ENCODE results near the gene SIL1. TPM values are rescaled to one million over a fixed set of nuclear protein-coding genes. Genes with fewer than 3 reads are reported as not detected.
"Not testable (repeated sequence)": the region's sequence is repeated elsewhere in the genome, so short reads cannot be mapped to it uniquely, and the experiment has no call there.

The SIL1 gene
- total RNA-seq, 1 donor from 2014 or later = 46.2 TPM

DNA sequence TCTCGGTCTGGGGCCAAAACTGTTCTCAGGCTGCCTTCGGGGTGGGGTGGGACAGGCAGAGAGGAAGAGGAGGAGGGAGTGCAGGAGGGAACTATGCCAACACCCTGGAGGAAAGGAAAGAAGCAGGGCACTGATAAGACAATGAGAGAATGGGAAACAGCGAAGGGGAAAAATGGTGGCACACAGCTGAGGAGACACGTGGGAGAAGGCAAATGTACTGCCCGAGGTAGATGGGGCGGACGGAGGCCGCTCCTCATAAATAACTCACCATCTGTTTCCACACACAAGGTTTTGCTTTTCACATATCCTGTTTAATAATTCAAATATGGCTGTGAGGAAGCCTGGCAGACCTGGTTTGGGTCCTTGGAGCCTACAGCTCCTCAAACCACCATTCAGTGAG is 174.9 kb downstream of the SIL1 start:
- ATAC-seq = no peak
- DNase-seq (ENCODE audit: missing footprints) = no peak
- intact Hi-C loops (cut with DNase I) = no loop called here

DNA sequence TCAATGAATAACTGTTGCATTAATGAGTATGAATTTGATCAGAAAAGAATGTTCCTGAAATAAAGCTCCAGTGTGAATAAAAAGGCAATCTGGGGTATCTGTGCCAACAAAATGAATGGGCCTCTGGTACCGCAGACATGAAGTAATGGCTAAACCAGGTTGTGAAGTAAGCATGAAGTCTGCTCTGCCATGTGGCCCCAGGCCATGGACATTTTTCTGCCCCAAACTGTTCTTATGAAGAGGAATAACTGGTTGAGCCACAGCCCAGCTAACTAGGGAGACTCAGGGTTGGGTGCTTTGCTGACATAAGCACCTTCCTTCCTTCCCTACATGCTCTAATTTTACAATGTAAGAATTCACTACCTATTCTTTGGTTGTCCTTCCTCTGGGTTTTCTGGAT is 175.6 kb downstream of the SIL1 start:
- no peak for ATAC-seq
- intact Hi-C loops (cut with DNase I) = no loop called here

DNA sequence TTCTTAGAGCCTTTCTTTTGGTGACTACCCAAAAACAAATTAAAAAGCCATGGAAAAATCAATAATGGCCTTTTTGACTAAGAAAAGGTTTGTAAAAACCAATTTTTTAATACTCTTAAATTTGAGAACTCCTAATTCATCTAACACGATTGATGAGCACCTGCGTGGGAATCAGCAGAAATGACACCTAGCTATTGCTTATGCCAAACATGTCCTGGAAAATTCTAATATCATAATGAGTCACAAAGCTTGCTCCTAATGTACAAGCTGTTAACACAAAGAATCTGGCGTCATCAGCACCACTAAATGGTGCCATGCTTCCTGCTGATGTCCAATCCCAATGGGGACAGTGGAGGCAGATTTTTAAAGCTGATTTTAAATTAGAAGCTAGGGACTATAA is 176.8 kb downstream of the SIL1 start:
- DNase-seq (ENCODE audit: missing footprints) (no peak), ATAC-seq (no peak)
- intact Hi-C loops (cut with DNase I) = no loop called here

More for the DNA sequence above, 175.6 kb downstream of the SIL1 start:
- no peak for DNase-seq (ENCODE audit: missing footprints)

DNA sequence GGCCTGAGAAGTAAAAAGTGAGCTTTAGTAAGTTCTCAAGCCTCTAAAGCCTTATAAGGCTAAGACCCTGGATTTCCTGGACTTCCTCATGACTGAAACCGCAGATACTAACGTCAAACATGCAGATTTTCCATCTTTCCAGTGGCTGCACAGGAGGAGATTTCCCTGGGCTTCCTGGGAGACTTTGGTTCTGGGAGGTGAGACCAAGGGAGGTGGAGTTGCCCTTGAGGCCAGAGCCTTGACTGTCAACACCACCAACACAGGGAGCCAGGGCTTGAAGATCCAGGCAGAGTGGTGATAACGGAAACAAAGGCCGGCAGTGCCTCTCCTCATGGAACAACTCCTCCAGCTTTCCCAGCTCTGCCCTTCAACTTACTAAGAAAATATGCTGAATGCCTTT is 178.3 kb downstream of the SIL1 start:
- ATAC-seq (no peak), DNase-seq (ENCODE audit: missing footprints) (no peak)
- intact Hi-C loops (cut with DNase I) = no loop called here

DNA sequence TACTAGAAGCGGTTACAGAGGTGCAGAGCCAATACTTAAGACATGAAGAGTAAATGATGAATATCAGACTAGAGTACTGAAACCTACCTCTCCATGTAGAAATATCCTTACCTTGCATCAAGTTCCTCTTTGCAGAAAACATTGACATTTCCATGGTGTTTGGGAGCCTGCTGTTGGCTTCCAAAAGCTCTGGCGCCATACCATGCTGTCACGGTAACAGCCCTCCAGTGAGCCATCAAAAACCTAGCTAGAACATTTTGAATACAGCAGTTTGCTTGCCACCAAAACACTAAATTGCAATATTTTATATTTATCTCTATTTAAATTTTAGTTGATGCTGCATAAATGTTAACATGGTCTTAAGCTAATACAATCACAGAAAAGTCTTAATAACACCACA is 179.0 kb downstream of the SIL1 start:
- no peak for DNase-seq (ENCODE audit: missing footprints)
- intact Hi-C loops (cut with DNase I) = no loop called here
- ATAC-seq = no peak

DNA sequence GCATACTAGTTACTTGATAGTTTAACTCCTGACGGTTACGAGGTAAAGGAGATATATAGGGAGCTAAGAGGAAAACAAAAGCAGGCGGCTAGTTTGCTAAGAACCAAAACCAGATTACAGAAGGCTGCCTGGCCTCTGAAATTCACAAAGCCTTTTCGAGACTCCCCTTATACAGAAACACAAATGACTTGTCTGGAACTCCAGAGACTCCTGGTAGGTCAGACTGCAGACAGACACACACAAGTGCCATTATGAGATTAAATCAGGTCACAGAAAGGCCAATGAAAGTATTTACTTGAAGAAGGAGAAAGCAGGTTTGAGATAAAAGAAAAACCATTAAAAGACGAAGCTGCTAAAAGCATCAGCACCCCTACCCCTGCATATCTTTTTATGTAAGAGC is 180.5 kb downstream of the SIL1 start:
- ATAC-seq (no peak), DNase-seq (ENCODE audit: missing footprints) (no peak)
- intact Hi-C loops (cut with DNase I) = no loop called here

DNA sequence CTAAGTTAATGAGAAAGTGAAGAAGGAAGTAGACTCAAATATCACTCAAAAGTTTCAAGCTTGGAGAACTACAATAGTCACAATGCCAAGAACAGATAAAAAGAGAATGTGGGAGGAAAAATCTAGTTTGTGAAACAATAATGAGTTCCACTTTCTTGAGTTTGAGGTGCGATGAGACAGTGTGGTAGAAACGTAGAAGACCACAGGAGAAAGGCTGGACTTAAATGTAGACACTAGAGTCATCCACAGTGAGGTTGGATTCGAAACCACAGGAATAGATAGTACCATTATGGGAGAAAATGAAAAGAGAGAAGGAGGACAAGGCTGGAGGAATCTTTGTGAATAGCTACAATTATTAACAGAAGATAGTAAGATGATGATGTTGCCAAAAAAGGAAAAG is 182.0 kb downstream of the SIL1 start:
- intact Hi-C loops (cut with DNase I) = no loop called here
- ATAC-seq = no peak
- no peak for DNase-seq (ENCODE audit: missing footprints)

DNA sequence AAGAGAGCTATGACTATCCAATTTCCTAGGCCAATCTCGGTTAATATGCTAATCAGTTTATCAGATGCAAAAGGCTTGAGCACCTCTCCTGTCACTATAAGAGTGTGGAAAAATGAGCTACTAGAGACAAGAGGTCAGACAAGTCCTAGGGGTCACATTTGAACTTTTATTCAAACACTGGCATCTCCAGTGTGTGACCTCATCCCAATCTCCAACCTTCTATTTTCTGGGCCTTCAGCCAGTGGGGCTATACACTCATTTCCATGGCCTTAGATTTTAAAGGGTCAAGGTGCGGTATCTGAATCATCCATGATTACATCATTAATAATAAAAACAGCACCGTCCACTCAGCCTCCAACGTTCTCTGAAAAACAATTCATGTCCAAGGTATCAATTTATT is 183.4 kb downstream of the SIL1 start:
- DNase-seq (ENCODE audit: missing footprints) = no peak
- ATAC-seq = no peak
- intact Hi-C loops (cut with DNase I) = no loop called here

DNA sequence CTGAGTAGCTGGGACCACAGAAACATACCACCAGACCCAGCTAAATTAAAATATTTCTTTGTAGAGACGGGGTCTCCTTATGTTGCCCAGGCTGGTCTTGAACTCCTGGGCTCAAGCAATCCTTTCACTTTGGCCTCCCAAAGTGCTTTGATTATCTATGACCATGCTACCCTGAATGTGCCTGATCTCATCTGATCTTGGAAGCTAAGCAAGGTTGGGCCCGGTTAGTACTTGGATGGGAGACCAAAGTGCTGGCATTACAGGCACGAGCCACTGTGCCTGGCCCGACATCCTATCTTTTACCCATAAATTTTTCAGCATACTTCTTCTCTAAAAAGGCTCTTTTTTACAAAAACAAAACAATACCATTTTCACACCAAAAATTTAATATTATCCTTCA is 186.0 kb downstream of the SIL1 start:
- intact Hi-C loops (cut with DNase I) = no loop called here
- ATAC-seq (no peak), DNase-seq (ENCODE audit: missing footprints) (no peak)

DNA sequence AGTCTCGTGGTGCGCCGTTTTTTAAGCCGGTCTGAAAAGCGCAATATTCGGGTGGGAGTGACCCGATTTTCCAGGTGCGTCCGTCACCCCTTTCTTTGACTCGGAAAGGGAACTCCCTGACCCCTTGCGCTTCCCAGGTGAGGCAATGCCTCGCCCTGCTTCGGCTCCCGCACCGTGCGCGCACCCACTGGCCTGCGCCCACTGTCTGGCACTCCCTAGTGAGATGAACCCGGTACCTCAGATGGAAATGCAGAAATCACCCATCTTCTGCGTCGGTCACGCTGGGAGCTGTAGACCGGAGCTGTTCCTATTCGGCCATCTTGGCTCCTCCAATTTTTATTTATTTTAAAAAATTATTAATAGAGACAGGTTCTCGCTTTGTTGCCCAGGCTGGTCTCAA is 187.0 kb downstream of the SIL1 start:
- intact Hi-C loops (cut with DNase I); ATAC-seq; DNase-seq (ENCODE audit: missing footprints): not testable (repeated sequence)

DNA sequence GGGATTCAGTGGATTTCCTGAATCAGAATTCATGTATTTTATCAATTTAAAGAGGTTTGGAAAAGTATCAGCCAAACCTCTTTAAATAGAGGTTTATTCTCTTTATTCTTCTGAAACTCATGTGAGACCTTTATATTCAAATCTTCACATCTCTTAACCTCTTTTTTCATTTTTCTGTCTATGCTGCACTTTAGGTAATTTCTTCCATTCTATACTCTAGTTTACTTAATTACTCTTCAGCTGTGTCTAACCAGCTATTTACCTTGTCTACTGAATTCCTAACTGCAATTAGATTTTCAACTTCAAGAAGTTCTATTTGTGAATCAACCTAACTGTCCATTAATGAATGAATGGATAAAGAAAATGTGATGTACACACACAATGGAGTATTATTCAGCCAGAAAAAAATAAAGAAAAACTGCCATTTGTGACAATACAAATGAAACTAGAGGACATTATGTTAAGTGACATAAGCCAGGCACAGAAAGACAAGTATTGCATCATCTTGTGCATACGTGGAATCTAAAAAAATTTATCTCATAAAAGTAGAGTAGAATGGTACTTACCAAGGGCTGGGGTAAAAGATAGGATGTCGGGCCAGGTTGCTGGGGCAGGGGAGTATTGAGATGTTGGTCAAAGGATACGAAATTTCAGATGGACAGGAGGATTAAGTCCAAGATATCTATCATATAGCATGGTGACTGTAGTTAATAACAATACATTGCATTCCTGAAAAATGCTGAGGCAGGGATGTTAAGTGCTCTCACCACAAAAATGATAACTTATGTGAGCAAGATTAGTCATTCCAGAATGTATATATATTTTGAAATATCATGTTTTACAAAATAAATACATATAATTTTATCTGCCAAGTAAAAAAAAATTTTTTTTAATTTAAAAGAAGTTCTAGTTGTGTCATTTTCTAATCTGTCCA is 193.5 kb downstream of the SIL1 start:
- intact Hi-C loops (cut with DNase I) = no loop called here
- DNase-seq (ENCODE audit: missing footprints) (no peak), ATAC-seq (no peak)

DNA sequence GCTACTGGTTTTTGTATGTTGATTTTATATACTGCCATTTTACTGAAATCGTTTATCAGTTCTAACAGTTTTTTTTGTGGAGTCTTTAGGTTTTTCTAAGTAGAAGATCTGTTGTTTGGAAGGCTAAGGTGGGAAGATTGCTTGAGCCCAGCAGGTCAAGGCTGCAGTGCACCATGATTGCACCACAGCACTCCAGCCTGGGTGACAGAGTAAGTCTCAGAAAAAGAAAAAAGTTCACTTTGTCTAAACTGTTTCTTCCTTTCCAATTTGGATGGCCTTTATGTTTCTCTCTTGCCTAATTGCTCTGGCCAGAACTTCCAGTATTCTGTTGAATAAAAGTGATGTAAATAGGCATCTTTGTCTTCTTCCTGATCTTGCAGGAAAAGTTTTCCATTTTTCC is 198.5 kb downstream of the SIL1 start:
- intact Hi-C loops (cut with DNase I) = no loop called here
- no peak for DNase-seq (ENCODE audit: missing footprints)
- ATAC-seq = no peak

DNA sequence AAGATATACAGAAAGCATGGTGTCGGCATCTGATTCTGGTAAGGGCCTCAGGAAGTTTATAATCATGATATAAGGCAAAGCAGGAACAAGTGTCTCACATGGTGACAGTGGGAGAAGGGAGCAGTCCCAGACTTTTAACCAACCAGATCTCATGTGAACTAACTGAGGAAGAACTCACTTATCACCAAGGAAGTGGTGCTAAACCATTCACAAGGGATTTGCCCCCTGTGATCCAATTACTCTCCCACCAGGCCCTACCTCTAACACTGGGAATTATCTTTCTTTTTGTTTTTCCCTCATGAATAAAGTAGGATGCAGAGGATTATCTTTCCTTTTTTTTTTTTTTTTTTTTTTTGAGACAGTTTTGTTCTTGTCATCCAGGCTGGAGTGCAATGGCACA is 199.6 kb downstream of the SIL1 start:
- ATAC-seq = no peak

DNA sequence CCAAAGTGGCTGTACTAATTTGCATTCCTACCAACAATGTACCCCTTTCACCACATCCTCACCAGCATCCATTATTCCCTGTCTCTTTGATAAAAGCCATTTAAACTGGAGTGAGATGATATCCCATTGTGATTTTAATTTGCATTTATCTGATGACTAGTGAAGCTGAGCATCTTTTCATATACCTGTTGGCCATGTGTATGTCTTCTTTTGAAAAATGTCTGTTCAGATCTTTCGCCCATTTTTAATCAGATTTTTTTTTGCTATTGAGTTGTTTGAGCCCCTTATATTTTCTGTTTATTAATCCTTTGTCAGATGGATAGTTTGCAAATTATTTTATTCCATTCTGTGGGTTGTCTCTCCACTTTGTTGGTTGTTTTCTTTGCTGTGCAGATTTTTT is 202.0 kb downstream of the SIL1 start:
- intact Hi-C loops (cut with DNase I) = no loop called here
- no peak for DNase-seq (ENCODE audit: missing footprints)

More for the DNA sequence above, 199.6 kb downstream of the SIL1 start:
- no peak for DNase-seq (ENCODE audit: missing footprints)
- intact Hi-C loops (cut with DNase I) = no loop called here

DNA sequence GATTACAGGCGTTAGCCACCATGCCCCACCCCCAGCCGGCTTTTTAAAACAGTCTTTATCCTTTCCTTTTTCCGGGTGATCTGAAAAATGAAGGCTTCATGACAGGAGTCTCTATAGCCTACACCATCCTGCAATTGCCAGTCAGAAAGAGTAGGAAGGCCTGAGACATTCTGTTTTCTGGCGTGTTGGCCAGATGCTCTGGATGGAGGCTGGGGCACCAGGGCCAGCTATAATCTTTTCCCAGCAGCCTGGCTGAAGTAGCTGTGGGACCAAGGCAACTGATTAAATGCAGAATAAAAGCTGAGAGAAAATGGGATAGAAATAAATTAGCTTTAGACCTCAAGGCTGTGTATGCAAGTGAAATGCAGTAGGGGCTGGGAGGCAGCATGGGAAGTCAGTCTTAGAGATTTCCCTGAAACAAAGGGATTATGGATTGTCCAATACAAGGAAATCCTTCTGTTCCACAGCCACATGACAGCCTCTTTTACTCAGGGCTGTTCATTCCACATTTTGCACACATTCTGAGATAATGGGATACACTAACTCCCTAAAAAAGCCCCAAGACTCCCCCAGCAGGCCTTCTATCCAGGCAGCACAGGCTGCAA is 207.1 kb downstream of the SIL1 start:
- no peak for ATAC-seq
- no peak for DNase-seq (ENCODE audit: missing footprints)
- intact Hi-C loops (cut with DNase I) = no loop called here

More for the DNA sequence above, 202.0 kb downstream of the SIL1 start:
- no peak for ATAC-seq

DNA sequence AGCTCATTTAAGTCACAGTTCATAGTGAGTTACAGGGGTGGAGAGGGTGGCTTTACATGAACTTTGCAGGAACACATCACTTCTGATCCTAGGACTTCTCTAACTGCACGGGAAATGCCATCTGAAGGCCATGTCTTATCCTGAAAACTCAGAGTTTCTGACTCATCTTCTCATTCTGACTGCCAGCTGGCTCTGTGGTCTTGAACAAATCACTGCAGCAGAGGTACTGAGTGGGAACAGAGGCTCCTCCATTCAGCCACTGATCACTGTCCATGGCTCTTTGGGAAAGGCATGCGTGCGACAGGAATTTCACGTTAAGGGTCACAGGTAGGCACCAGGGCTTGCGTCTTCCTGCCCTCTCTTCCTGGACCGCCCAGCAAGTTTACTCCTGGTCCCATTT is 208.4 kb downstream of the SIL1 start:
- intact Hi-C loops (cut with DNase I) = no loop called here
- ATAC-seq (no peak), DNase-seq (ENCODE audit: missing footprints) (no peak)

DNA sequence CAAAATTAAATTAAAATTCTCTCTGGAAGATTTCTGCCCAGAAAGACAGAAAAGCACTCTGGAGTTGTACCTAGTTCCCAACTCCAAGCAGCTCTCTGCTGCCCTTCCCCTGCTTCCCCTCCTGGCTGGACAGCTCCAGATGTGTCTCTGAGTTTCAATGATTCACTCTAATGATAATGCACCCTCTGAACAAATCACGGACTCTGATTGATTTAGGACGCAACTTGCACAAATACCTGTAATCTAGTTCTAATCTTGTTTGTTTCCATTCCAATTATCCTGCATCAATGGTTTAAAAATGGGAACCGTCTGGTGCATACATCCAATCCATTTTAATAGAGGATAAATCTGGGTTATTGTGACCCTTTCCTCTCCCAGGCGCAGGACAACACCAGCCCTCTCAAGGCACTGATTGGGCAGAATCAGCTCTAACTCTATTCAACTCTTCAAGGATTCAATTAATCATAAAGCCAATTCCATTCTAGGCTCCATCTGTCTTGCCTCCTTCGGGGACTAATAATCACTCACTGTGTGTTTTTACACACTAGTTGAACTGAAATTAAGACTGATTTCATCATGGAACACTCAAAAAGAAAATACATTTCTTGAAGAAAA is 211.9 kb downstream of the SIL1 start:
- ATAC-seq = no peak
- no peak for DNase-seq (ENCODE audit: missing footprints)
- intact Hi-C loops (cut with DNase I) = no loop called here

DNA sequence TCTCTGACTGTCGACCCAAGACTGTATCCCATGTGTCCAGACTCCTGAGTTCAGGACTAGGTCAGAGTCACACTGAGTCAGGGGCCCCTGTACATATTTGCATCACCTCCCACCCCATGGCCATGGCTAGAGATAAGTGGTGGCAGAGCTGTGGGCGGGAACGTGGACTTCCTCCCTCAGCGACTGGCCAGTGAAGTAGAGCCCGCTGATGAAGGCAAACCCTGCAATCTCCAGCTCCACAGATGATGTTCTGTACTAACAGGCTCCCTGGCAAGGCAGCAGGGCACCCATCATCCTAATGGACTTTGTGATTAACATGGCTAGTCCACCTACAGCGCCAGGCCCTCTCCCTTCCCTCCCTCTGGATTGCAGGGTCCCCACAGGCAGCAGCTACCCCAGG is 212.5 kb downstream of the SIL1 start:
- ATAC-seq (no peak), DNase-seq (ENCODE audit: missing footprints) (no peak)
- intact Hi-C loops (cut with DNase I) = no loop called here

DNA sequence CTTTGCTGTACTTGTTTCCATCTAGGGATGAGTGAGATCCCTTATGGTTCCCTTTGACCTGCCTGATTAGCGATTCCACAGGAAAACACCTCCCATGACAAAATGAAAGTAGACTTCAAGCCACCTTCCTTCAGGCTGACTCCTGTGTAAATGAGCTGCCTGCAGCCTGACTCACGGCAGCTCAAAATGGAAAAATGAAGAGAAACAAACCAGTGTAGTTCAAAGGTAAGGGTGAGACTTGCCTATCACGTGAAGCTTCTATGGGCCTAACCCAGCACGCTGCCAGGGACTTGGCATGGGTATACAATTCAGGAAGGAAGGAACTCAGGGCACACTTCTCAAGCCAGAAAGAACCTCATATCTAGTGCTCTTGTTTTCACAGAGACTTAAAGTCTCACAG is 212.9 kb downstream of the SIL1 start:
- ATAC-seq = no peak
- intact Hi-C loops (cut with DNase I) = no loop called here
- no peak for DNase-seq (ENCODE audit: missing footprints)

DNA sequence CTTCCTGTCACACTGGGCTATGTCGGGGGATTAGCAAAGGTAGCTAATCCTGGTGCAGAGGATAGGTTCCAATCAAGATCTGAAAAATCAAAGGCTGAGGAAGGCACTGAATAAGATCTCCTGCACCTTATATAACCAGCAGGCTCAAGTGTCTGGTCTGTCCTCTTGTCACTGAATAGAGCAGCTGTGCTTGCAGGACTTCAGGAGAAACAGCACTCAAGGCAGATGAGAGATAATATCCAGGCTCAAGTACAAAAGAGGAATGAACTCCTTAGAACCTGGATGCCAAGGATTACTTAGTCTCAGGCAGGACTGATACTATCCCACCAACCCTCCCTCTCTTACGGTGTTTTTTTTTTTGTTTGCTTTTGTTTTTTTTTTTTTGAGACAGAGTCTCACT is 214.2 kb downstream of the SIL1 start:
- no peak for ATAC-seq
- intact Hi-C loops (cut with DNase I) = no loop called here

More for the DNA sequence above, 214.2 kb downstream of the SIL1 start:
- DNase-seq (ENCODE audit: missing footprints) = no peak
